ENCODE results near the gene EZH2.

GRCh38 chr7:148877517-148877916 lies 6.6 kb downstream of the EZH2 start:
- no peak for TF ChIP-seq CTCF (IDR thresholded peaks at IDR 0.05)
- no peak for TF ChIP-seq POLR2A (IDR thresholded peaks at IDR 0.05)

All from right lobe of liver (tissue), 4 donors.